Psoas muscle (tissue), 8 donors: ENCODE measurements around the gene SEMG2. TPM values are rescaled to one million over a fixed set of nuclear protein-coding genes. Genes with fewer than 3 reads are reported as not detected.

ENCODE experiments used
- ATAC-seq, 4 donors: fragments of 200-7000 bp; cut with Tn5 transposase; one replicate each; pipeline ENCODE4 v1.9.1; 2020; ENCODE audit warnings: moderate library complexity in 3 of 4, mild to moderate bottlenecking in 2 of 4
- DNase-seq, 2 donors: peaks; one replicate each; pipeline ENCODE4 v3.0.0-alpha.2; 2020
- H3K27ac ChIP-seq: fragments of 200-600 bp; one replicate; pipeline ENCODE4 v1.8.0; 2022
- H3K27me3 ChIP-seq, 3 donors: fragments of 200-600 bp in 1 of 3; one replicate each; pipeline versions ENCODE4 v1.6.1 to v1.8.0; 2013 to 2022; ENCODE audit warnings: low read length in 2 of 3, mild to moderate bottlenecking in 2 of 3, moderate library complexity in 1 of 3; ENCODE audit not compliant: insufficient read depth in 3 of 3
- H3K36me3 ChIP-seq, 2 donors: fragments of 200-600 bp in 1 of 2; one replicate each; pipeline versions ENCODE4 v1.6.1 to v1.8.0; 2013 to 2022; ENCODE audit warnings: low read depth in 1 of 2, mild to moderate bottlenecking in 1 of 2, moderate library complexity in 1 of 2; ENCODE audit not compliant: insufficient read depth in 1 of 2
- H3K4me1 ChIP-seq: fragments of 200-600 bp; one replicate; pipeline ENCODE4 v1.8.0; 2022
- H3K4me3 ChIP-seq: fragments of 200-600 bp; one replicate; pipeline ENCODE4 v1.8.0; 2022; ENCODE audit warnings: mild to moderate bottlenecking
- H3K9me3 ChIP-seq: fragments of 200-600 bp; one replicate; pipeline ENCODE4 v1.8.0; 2022
- WGBS, 3 donors: extraction: QIAGEN DNeasy Blood & Tissue Kit; methylation state at CpG; one replicate each; pipeline versions ENCODE4 v1.1.6 to v1.1.7; 2013; 5-methylcytosine and 5-hydroxymethylcytosine counted together
- intact Hi-C, 2 donors: fragments of 100-400 bp; cut with DNase I; formaldehyde crosslinking; loops; one replicate each; pipeline versions ENCODE4 v1.11.0 to v1.14.2; 2022
- polyA plus RNA-seq, 3 donors: library from polyadenylated mRNA; stranded (reverse); fragments of 200-250 nt; gene quantifications; one replicate each; pipeline ENCODE4 v1.2.3, GENCODE V29; 2013
- total RNA-seq, 4 donors: library from RNA; stranded (reverse); fragmentation: NEBNext Ultra II Directional in 2 of 4; extraction: Animal tissue kit (Norgen Biotek cat#: 25700) in 2 of 4; gene quantifications; one replicate each; pipeline versions ENCODE4 v1.2.1 to v1.2.4, GENCODE V29; 2021 to 2023
- TF ChIP-seq, protein P1 (sequence below): fragments of 200-600 bp; IDR thresholded peaks from one replicate; pipeline ENCODE4 v1.8.0; 2022; ENCODE audit warnings: antibody characterized with exemption
- donor health status: healthy with polysubstance abuse.
- donor health status: DM: no; HTN: no; CAD: no; lungs with moderate emphysema.
- donor health status: Bipolar disorder and iron deficiency.
- donor health status: healthy.
- donor health status: DM: yes; HTN: yes; CAD: no.
- donor health status: DM: no; HTN: no; CAD: no.
- donor health status: DM: no; HTN: no; CAD: no.
- donor health status: DM: yes; HTN: yes; CAD: no.

The SEMG2 gene
- total and polyA plus RNA-seq, 7 donors = not detected

DNA sequence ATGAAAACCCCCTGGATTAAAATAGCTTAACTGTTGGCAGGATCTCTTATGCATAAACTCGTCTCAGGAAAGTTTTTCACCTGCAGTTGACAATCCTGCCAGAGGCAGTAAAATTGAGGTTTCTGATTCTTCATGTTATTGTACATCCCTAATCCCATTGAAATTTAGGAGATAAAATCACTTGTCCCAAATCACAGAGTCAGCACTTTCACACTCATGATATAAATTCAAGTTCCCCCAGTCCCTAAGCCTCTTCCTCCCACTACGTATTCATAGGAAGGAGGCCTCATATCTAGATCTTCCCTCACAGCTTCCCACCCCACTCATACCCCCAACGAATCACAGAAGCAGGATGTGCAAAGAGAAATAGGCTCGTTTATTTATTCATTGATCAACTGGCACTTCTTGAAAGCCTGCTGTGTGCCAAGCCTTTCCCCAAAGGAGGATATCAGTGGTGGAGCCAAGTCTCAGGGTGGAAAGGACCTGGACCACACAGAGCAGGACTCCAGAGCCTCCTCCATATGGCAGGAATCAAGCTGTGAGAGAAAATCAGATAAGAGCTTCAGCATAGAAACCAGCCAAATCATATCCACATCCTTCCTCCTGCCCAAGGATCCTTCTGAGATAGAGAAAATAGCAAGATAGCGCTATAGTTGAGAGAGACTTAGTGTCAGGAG is 30.8 kb downstream of the SEMG2 start:
- H3K4me3 ChIP-seq = peak overlapping the region; percentile 58

DNA sequence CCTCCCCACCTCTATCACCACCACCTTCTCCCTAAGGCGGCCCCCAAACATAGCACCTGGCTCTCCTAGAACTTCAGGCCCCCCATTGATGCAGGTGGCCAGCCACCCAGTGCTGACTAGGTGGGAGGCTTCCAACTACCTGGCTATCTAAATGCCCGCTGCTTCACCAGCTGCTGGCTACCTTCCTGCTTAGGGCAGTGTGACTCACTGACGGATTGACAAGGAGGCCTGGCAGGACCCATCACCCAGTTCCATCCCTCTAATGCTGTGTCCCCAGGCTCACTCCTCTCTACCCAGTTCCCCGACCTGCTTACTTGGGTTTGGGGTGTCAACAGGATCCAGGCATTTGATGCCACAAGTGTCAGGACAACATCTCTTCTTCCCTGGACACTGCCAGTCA is 32.1 kb downstream of the SEMG2 start:
- WGBS, 3 donors = 81 to 87% (median 84%) methylated on average over 4 of the region's 4 CpGs

More for the DNA sequence above, 30.8 kb downstream of the SEMG2 start:
- ATAC-seq (no peak), DNase-seq (no peak)
- 44 to 51% (median 51%) methylated on average over 5 of the region's 5 CpGs for WGBS, 3 donors
- no peak overlapping the region for H3K27ac ChIP-seq
- TF ChIP-seq, protein P1, sequence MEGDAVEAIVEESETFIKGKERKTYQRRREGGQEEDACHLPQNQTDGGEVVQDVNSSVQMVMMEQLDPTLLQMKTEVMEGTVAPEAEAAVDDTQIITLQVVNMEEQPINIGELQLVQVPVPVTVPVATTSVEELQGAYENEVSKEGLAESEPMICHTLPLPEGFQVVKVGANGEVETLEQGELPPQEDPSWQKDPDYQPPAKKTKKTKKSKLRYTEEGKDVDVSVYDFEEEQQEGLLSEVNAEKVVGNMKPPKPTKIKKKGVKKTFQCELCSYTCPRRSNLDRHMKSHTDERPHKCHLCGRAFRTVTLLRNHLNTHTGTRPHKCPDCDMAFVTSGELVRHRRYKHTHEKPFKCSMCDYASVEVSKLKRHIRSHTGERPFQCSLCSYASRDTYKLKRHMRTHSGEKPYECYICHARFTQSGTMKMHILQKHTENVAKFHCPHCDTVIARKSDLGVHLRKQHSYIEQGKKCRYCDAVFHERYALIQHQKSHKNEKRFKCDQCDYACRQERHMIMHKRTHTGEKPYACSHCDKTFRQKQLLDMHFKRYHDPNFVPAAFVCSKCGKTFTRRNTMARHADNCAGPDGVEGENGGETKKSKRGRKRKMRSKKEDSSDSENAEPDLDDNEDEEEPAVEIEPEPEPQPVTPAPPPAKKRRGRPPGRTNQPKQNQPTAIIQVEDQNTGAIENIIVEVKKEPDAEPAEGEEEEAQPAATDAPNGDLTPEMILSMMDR = no peak
- peaks cover 12% of the 10 kb centered on the region for H3K4me1 ChIP-seq
- intact Hi-C loops = no loop called here
- H3K9me3 ChIP-seq = no peaks in the 10 kb centered on the region
- peaks cover 2 to 11% (median 7%) of the 10 kb centered on the region in 3 donors for H3K27me3 ChIP-seq
- no peaks in the 10 kb centered on the region for H3K36me3 ChIP-seq

DNA sequence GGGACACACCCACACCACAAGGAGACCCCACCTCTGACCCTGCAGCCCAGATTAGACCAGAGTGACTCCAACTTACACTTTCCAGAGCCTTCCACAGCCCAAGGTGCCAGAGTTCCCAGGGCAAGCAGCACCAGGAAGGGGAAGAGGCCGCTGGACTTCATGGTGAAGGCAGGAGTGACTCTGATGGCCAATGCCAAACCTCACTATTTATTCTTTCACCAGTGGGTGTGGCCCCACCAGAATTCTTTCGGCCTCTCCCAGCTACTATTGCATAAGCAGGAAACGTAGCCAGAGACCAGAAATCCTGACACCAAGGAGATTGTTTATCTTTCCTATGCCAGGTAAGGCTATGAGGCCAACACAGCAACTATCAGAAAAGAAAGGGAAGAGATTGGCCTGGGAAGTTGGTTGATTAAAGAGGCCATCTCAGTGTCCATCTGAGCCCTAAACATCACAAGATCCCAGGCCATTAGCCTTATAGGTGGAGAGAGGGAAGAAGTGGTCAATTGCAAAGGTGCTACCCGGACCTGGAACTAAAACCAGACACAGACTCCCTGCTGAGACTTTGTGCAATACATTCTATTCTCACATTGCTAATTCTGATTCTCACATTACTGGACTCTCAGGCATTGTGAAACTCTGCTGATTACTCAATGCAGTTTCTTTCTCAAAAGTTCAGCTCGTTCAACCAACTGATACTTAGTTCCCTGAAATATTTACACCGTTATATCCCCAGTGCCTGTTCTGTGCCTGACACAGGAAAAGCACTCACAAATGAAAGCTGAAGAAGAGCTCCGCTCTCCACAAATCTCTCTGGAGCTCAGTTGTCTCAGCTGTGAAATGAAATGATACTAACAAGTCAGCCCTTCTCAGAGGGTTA is 33.5 kb downstream of the SEMG2 start, which contains the start of gene SLPI:
SLPI (minus strand) TSS at position 182 of the 880 bp plus-strand sequence; CDS start at position 161, 21 bp downstream.
- DNase-seq (peak; percentile 26 to 67), ATAC-seq (peak; percentile 75 to 90 (median 80))
- Histone ChIP-seq H3K4me3 (peak within 1 kb of the TSS; percentile 58), H3K4me1 (peaks cover 12% of the 10 kb centered on the region), H3K36me3 (no peaks in the 10 kb centered on the region), H3K9me3 (no peaks in the 10 kb centered on the region), H3K27me3 (peaks cover 0 to 5% (median 4%) of the 10 kb centered on the region in 3 donors), H3K27ac (peak within 1 kb of the TSS; percentile 37)
- WGBS, 3 donors = 28 to 39% (median 30%) methylated on average over 7 of the region's 7 CpGs
- TF ChIP-seq, protein P1 = no peak
- intact Hi-C loops = no loop called here

More for the DNA sequence above, 32.1 kb downstream of the SEMG2 start:
- ATAC-seq = peak in 3 of 4 donors; percentile 56 to 68 (median 61)
- Histone ChIP-seq H3K27me3 (peaks cover 2 to 5% (median 3%) of the 10 kb centered on the region in 3 donors), H3K4me3 (peak overlapping the region; percentile 58), H3K36me3 (no peaks in the 10 kb centered on the region), H3K4me1 (peaks cover 12% of the 10 kb centered on the region), H3K27ac (no peak overlapping the region), H3K9me3 (no peaks in the 10 kb centered on the region)
- DNase-seq = peak in 1 of 2 donors; percentile 16
- TF ChIP-seq, protein P1 = no peak
- intact Hi-C loops = no loop called here

DNA sequence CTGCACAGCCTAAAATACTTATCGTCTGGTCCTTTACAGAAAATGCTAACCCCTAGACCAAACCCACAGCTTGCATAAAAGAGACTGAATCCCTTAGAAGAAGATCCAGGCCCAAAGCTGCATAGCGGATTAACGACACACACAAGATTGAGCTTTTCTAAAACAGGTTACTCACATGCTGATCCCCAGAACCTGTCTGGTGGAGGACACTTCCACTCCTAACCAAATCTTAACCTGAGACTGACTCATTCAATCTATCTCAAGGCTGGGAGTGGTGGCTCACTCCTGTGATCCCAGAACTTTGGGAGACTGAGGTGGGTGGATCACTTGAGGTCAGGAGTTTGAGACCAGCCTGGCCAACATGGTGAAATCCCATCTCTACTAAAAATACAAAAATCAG is 36.0 kb downstream of the SEMG2 start:
- H3K9me3 ChIP-seq = no peaks in the 10 kb centered on the region
- TF ChIP-seq, protein P1 = no peak
- H3K4me3 ChIP-seq = no peak overlapping the region
- ATAC-seq = no peak
- DNase-seq = no peak
- peaks cover 12% of the 10 kb centered on the region for H3K4me1 ChIP-seq
- no peaks in the 10 kb centered on the region for H3K36me3 ChIP-seq
- H3K27ac ChIP-seq = no peak overlapping the region
- peaks cover 0 to 4% (median 0%) of the 10 kb centered on the region in 3 donors for H3K27me3 ChIP-seq
- intact Hi-C loops = no loop called here
- 69 to 75% (median 73%) methylated on average over 3 of the region's 3 CpGs for WGBS, 3 donors
